GM18526 (cell line): ENCODE measurements around the gene PRM2.

Experiments
- POLR2A ChIP-seq: IDR thresholded peaks from 3 replicates; pipeline ENCODE4 v1.6.1; 2011; ENCODE audit not compliant: insufficient read length; ENCODE audit errors: extremely low read depth

Gene PRM2

DNA sequence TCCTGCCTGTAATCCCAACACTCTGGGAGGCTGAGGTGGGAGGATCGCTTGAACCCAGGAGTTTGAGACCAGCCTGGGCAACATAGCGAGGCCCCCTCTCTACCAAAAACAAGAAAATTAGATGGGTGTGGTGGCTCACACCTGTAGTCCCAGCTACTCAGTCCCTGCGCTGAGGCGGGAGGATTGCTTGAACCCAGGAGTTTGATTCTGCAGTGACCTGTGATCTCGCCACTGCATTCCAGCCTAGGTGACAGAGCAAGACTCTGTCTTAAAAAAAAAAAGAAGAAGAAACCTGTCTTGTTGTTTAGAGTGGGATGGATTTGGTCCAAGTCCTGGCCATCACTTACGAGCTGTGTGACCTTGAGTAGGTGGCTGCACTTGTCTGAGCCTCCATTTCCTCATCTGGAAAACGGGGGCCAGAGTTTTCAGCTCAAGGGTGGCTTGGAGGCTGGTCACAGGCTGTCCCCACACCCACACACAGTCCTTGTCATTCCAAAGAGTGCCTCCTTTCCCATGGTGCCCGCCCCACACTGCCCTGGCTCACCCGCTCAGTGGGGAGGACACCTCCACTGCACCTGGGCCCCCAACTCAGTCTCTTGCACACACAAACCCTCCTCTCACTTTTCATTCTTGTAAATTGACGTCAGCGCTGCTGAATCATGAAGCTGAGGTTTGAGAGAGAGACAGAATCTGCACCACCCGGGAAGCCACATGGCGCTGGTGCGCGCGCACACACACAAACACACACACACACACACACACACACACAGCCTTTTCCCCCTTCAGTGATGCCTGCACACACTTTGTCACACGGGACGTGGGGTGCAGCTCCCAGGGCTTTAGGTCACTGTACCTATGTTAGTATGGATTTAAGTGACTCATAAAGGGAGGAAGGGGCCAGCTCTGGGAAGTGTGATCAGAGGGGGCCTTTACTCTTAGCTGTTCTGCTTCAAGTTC lies 24.5 kb downstream of the PRM2 start:
- TF ChIP-seq POLR2A, result peak; percentile 6

DNA sequence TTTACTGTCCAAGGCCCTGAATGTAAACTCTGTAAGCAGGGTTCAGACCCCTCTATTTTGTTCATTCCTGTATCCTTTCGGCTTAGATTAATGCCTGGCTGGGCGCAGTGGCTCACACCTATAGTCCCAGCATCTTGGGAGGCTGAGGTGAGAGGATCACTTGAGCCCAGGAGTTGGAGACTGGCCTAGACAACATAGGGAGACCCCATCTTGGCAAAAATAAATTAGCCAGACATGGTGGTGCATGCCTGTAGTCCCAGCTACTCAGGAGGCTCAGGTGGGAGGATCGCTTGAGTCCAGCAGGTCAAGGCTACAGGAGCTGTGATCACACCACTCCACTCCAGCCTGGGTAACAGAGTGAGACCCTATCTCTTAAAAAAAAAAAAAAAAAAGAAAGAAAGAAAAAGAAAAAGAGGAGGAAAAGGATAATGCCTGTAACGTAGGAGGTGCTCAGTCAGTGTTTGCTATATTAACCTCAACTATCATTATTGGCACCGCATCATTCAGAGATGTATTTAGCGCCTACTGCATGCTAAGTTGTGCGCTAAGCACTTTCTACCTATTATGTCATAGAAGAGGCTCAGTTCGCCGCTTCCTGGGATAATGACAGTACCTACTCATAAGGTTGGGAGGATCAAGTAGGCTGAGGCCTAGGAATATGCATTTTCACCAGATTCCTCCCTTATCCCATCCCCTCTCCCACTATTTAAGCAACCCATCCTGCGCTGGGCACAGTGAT lies 25.3 kb downstream of the PRM2 start:
- TF ChIP-seq POLR2A, result peak; percentile 11

DNA sequence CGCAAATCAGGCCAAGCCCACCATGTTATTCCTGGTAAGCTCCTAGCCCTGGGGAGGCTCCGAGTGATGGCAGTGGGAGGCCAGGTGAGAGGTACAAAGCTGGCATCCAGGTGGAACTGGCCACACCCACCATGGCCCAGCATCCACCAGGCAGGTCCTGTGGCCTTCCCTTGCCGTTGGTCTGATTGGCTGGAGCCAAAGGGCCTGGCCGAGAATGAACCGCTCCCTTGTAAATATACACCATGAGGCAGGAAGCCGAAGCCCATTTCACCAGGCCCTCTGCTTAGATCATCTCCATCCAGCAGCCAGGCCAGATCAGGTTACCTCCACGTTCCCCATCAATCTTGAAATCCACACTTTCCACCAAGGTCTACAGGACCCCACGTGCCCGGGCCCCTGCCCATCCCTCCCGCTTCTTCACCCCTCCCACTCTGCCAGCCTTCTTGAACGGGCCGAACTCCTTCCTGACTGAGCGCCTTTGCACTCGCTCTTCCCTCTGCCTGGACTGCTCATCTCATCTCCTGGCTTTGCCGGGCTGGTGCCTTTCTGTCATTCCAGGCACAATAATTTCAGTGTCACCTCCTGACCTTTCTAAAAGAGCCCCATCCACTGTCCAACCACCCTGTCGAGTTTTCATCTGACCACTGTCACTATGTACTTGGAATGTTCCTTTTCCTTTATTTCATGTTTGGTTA lies 26.0 kb downstream of the PRM2 start:
- TF ChIP-seq POLR2A, result peak; percentile 17

DNA sequence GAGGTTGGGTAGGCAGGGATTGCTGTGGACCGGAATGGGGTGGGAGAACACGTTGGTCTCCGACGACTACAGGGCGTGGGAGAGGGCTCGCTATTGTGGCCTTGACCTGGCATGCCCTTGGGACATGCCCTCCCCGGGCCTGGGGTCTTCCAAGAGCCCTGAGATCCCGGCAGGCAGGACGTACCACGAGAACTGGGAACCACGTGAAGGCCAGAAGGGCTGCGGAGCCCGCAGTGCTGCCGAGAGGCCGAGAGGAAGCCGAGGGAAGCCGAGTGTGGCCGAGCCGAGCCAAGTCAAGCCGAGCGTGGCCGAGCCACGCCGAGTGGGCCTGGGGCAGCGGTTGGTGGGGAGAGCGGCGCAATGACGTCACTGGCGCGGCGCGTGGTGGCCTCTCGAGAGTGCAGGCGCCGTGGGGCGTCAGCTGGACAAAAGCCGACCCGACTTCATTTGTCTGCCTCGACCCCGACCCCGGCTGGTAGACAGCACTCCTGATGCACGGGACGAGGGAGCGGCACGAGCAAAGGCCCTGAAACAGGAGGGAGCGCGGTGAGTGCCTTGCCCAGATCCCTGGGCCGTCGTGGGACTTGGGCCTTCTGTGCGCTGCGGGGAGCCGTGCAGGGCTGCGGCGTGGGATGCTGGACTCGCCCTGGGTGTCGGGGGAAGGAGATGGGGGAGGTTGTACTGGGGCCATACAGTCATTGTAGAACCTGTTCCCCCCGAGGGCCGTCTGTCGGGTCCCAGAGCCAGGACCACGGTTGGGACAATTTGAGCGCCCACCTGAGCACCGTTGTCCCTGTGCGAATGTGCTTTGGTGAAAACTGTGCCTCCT lies 26.8 kb downstream of the PRM2 start:
- TF ChIP-seq POLR2A, result peak; percentile 14

GRCh38 chr16:11248133-11248532 lies 28.1 kb downstream of the PRM2 start:
- TF ChIP-seq POLR2A, result no peak

DNA sequence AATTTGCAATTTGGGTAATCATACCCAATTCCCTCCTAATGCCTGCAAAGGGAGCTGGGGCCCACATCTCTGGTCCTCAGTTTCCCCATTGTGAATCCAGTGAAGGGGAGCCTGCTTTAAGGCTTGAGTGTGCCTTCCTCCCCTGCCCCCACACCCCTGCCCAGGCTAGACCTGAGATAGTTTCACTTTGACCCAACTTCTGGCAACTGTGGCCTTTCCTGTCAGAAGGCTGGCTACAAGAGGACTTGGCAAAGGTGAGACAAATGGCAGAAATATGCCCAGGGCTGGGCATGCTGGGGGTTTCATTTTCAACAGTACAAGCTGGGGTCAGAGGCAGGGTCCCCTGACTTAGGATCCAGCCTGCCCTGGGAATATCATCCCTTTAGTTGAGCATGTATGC lies 30.3 kb downstream of the PRM2 start:
- no peak for TF ChIP-seq POLR2A

DNA sequence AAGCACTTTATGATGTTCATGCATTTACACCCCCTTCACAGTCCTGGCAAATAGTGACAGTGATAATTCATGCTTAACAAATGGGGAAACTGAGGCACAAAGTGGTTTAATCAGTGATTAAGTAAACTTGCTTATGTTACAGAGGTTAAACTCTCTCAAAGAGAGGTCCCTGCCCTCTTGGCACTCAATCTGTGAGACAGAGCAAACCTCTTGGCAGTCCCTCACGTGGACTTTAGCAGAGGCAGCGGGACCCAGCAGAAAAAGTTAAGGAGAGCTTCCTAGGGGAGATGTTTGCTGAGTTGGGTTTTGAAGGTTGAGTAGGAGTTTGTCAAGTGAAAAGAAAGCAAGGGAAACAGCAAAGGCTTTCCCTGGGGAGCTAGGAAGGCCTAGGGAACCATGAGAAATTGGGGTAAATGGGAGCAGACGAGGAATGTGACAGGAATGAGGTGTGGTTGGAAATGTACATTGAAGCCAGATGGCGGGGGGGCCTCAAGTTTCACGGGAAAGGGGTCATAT lies 31.0 kb downstream of the PRM2 start:
- no peak for TF ChIP-seq POLR2A

DNA sequence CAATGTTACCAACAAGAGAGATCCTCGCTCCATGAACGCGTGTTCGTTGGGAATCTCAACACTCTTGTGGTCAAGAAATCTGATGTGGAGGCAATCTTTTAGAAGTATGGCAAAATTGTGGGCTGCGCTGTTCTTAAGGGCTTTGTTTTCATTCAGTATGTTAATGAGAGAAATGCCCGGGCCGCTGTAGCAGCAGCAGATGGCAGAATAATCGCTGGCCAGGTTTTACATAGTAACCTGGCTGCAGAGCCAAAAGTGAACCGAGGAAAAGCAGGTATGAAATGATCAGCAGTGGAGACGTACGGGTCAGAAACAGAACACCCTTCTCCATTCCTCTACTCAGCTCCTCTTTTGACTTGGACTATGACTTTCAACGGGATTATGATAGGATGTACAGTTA lies 33.6 kb downstream of the PRM2 start:
- no peak for TF ChIP-seq POLR2A

DNA sequence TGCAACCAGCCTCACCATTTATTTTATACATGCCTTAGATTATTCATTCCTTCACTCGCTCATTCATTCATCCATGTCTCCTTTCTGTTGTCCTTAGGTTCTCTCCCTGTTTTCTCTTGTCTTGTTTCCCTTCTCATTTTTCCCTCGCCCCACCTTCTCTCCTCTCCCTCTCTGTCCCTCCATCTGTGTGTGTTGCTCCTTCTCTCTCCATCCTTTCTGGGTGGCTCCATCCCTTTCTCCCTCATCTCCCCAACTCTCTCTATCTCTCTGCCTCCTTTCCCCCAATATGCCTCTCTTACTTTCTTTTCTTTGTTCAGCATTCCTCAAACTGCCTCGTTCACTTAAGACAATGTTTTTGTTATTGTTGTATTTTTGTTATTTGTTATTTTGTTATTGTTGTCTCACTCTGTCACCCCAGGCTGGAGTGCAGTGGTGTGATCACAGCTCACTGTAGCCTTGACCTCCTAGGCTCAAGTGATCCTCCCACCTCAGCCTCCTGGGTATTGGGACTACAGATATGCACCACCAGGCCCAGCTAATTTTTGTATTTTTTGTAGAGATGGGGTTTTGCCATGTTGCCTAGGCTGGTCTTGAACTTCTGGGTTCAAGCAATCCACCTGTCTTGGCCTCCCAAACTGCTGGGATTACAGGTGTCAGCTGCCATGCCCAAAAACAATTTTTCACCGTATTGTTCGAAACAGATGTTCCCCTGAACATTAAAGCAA lies 34.6 kb downstream of the PRM2 start:
- no peak for TF ChIP-seq POLR2A

DNA sequence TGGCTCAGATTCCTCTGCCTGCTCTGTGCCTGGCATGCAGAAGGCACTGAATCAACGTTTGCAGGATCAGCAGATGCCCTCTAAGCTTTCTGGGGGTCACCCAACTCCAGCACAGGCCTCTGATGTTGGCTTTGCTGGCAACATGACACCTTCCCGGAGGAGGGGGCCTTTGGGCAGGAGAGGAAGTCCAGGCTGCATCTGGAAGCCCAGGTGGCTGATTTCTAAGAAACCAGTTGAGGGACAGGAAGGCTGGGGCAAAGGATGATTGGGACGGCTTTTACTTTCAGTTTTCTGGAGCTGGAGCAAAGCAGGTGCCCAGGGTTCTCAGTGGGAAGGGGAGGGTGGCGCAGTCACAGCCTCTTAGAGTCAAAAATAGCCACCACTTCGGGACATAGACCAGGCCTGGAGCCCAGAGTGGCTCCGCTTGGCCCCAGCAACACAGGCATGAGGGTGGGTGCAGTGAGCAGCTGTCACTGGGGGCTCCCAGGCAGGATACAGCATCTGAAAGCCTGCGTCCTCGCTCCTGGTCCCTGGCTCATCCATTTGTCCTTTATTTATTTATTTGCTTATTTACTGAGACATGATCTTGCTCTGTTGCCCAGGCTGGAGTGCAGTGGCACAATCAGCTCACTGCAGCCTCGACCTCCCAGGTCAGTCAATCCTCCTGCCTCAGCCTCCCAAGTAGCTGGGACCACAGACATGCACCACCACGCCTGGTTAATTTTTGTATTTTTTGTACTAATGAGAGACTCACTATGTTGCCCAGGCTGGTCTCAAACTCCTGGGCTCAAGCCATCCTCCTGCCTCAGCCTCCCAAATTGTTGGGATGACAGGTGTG lies 35.4 kb downstream of the PRM2 start:
- TF ChIP-seq POLR2A, result no peak

DNA sequence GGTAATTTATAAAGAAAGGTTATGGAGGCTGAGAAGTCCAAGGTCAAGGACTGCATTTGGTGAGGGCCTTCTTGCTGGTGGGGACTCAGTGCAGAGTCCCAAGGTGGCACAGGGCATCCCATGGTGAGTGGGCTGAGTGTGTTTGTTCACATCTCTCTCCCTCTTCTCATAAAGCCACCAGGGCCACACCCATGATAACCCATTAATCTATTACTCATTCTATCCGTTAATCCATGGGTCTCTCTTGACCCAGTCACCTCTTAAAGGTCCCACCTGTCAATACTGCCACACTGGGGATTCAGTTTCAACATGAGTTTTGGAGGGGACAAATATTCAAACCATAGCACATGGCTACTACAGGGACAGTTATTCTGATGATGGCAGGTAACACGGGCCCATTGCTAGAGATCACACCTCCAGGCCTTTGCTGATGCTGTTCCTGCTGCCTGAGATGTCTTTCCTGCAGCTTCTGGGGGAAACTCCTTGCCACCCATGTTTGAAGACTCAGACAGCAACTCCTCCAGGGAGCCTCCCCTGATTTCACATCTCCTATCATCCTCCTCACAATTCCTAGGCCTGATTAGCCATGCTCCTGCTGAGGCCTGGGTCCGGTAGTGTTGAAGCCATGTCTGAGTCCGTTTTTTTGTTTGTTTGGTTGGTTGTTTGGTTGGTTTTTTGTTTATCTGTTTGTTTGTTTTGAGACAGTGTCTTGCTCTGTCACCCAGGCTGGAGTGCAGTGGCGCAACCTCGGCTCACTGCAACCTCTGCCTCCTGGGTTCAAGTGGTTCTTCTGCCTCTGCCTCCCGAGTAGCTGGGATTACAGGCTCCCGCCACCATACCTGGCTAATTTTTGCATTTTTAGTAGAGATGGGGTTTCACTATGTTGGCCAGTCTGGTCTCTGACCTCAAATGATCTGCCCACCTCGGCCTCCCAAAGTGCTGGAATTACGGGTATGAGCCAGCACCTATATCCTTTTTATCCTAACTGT lies 36.3 kb downstream of the PRM2 start:
- TF ChIP-seq POLR2A, result no peak
